GM19351 (cell line): Measurements from ENCODE around the gene UTP25.

Experiments used
- ATAC-seq: cut with Tn5 transposase; IDR thresholded peaks from one replicate; pipeline ENCODE4 v1.9.1; 2021; ENCODE audit warnings: mild to moderate bottlenecking, moderate library complexity; ENCODE audit not compliant: unreplicated experiment

Gene UTP25

GRCh38 chr1:209805875-209806760, 21.7 kb upstream of the UTP25 start, which contains the start of gene IRF6:
IRF6 (minus strand) TSS chr1:209806142; CDS start chr1:209801413, 4,729 bp downstream.
- ATAC-seq = peak; percentile 95

- no peak for ATAC-seq
Measured at GRCh38 chr1:209807509-209807908, 20.3 kb upstream of the UTP25 start.

- no peak for ATAC-seq
Measured at GRCh38 chr1:209808059-209808581, 19.7 kb upstream of the UTP25 start.

- ATAC-seq = no peak
Measured at GRCh38 chr1:209809611-209810010, 18.2 kb upstream of the UTP25 start.

- ATAC-seq = no peak
Measured at GRCh38 chr1:209810783-209811182, 17.0 kb upstream of the UTP25 start.

GRCh38 chr1:209813902-209814301, 13.9 kb upstream of the UTP25 start:
- no peak for ATAC-seq

GRCh38 chr1:209815490-209815889, 12.3 kb upstream of the UTP25 start:
- no peak for ATAC-seq

GRCh38 chr1:209815931-209816341, 11.8 kb upstream of the UTP25 start:
- ATAC-seq = no peak

- ATAC-seq = no peak
Measured at GRCh38 chr1:209816923-209817322, 10.8 kb upstream of the UTP25 start.

- ATAC-seq = no peak
Measured at GRCh38 chr1:209817691-209818090, 10.1 kb upstream of the UTP25 start.

GRCh38 chr1:209819058-209819457, 8.7 kb upstream of the UTP25 start:
- ATAC-seq = no peak

- ATAC-seq = no peak
Measured at GRCh38 chr1:209820986-209821385, 6.8 kb upstream of the UTP25 start.

- ATAC-seq = no peak
Measured at GRCh38 chr1:209822706-209823105, 5.1 kb upstream of the UTP25 start.

- ATAC-seq = peak; percentile 42
Measured at GRCh38 chr1:209823143-209824041, 4.4 kb upstream of the UTP25 start.

- ATAC-seq = no peak
Measured at GRCh38 chr1:209825591-209826434, 2.0 kb upstream of the UTP25 start.

- ATAC-seq = no peak
Measured at GRCh38 chr1:209829716-209830115, 1.9 kb downstream of the UTP25 start.

GRCh38 chr1:209830722-209831121, 3.0 kb downstream of the UTP25 start:
- no peak for ATAC-seq

- ATAC-seq = no peak
Measured at GRCh38 chr1:209831615-209832014, 3.8 kb downstream of the UTP25 start.

- ATAC-seq = no peak
Measured at GRCh38 chr1:209835782-209836298, 8.1 kb downstream of the UTP25 start.

- ATAC-seq = no peak
Measured at GRCh38 chr1:209837671-209838070, 9.9 kb downstream of the UTP25 start.
